ENCODE measurements around the gene SDF2.

GRCh38 chr17:28622186-28622585 lies 39.5 kb downstream of the SDF2 start:
- no peak for TF ChIP-seq POLR2A (IDR thresholded peaks at IDR 0.05)
- TF ChIP-seq, protein P1, sequence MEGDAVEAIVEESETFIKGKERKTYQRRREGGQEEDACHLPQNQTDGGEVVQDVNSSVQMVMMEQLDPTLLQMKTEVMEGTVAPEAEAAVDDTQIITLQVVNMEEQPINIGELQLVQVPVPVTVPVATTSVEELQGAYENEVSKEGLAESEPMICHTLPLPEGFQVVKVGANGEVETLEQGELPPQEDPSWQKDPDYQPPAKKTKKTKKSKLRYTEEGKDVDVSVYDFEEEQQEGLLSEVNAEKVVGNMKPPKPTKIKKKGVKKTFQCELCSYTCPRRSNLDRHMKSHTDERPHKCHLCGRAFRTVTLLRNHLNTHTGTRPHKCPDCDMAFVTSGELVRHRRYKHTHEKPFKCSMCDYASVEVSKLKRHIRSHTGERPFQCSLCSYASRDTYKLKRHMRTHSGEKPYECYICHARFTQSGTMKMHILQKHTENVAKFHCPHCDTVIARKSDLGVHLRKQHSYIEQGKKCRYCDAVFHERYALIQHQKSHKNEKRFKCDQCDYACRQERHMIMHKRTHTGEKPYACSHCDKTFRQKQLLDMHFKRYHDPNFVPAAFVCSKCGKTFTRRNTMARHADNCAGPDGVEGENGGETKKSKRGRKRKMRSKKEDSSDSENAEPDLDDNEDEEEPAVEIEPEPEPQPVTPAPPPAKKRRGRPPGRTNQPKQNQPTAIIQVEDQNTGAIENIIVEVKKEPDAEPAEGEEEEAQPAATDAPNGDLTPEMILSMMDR (IDR thresholded peaks at IDR 0.05): no peak
